Esophagus (tissue), 2 donors: ENCODE measurements around the gene LMO2. TPM values are rescaled to one million over a fixed set of nuclear protein-coding genes. Genes with fewer than 3 reads are reported as not detected.

Source experiments
- H3K27ac ChIP-seq, 2 donors: one replicate each; pipeline ENCODE4 v1.5.1; 2013; ENCODE audit warnings: low read depth in 2 of 2, mild to moderate bottlenecking in 2 of 2, inconsistent platforms in 1 of 2, low read length in 1 of 2, moderate library complexity in 1 of 2
- H3K27me3 ChIP-seq, 2 donors: one replicate each; pipeline ENCODE4 v1.6.1; 2013; ENCODE audit warnings: low read length in 2 of 2, control low read depth in 1 of 2, mild to moderate bottlenecking in 1 of 2; ENCODE audit not compliant: insufficient read depth in 2 of 2, control insufficient read depth in 1 of 2
- H3K36me3 ChIP-seq, 2 donors: one replicate each; pipeline ENCODE4 v1.6.1; 2013; ENCODE audit warnings: low read length in 1 of 2; ENCODE audit not compliant: control insufficient read depth in 2 of 2, insufficient read depth in 2 of 2
- H3K4me1 ChIP-seq, 2 donors: one replicate each; pipeline ENCODE4 v1.6.1; 2013; ENCODE audit warnings: low read length in 1 of 2; ENCODE audit not compliant: control insufficient read depth in 2 of 2, insufficient read depth in 2 of 2
- H3K4me3 ChIP-seq, 2 donors: one replicate each; pipeline ENCODE4 v1.5.1; 2013; ENCODE audit warnings: low read length in 2 of 2, mild to moderate bottlenecking in 2 of 2, low read depth in 1 of 2, moderate library complexity in 1 of 2
- H3K9me3 ChIP-seq, 2 donors: one replicate each; pipeline ENCODE4 v1.6.1; 2013; ENCODE audit warnings: mild to moderate bottlenecking in 2 of 2, low read depth in 1 of 2, low read length in 1 of 2, moderate library complexity in 1 of 2; ENCODE audit not compliant: control insufficient read depth in 2 of 2, insufficient read depth in 1 of 2
- WGBS, 2 donors: extraction: QIAGEN DNeasy Blood & Tissue Kit; methylation state at CpG; one replicate each; pipeline ENCODE4 v1.1.7; 2013; 5-methylcytosine and 5-hydroxymethylcytosine counted together
- polyA plus RNA-seq, 2 donors: library from polyadenylated mRNA; stranded (reverse); fragments of 200-250 nt; gene quantifications; one replicate each; pipeline ENCODE4 v1.2.3, GENCODE V29; 2013
- donor health status: healthy with polysubstance abuse.
- donor health status: Bipolar disorder and iron deficiency.

Gene LMO2
- polyA plus RNA-seq, 2 donors: 12.3 to 20.7 TPM

GRCh38 chr11:33893711-33894397 is 2.0 kb upstream of the LMO2 start:
- H3K27ac ChIP-seq: no peak overlapping the region
- 70 to 72% methylated on average over 14 of the region's 14 CpGs for WGBS, 2 donors
- no peak overlapping the region for H3K4me3 ChIP-seq
- H3K9me3 ChIP-seq: no peaks in the 10 kb centered on the region
- H3K36me3 ChIP-seq: no peaks in the 10 kb centered on the region
- H3K27me3 ChIP-seq: no peaks in the 10 kb centered on the region
- H3K4me1 ChIP-seq: no peaks in the 10 kb centered on the region

- H3K27ac ChIP-seq: no peak overlapping the region
- H3K36me3 ChIP-seq: no peaks in the 10 kb centered on the region
- WGBS, 2 donors: 83 to 87% methylated on average over 11 of the region's 11 CpGs
- no peaks in the 10 kb centered on the region for H3K27me3 ChIP-seq
- no peaks in the 10 kb centered on the region for H3K4me1 ChIP-seq
- no peaks in the 10 kb centered on the region for H3K9me3 ChIP-seq
- H3K4me3 ChIP-seq: no peak overlapping the region
These were observed 1.2 kb upstream of the LMO2 start for GRCh38 chr11:33892906-33893594.

- no peaks in the 10 kb centered on the region for H3K36me3 ChIP-seq
- H3K27ac ChIP-seq: no peak overlapping the region
- H3K4me1 ChIP-seq: no peaks in the 10 kb centered on the region
- WGBS, 2 donors: 96 to 98% methylated on average over 3 of the region's 3 CpGs
- peaks cover 0 to 3% of the 10 kb centered on the region in 2 donors for H3K27me3 ChIP-seq
- H3K9me3 ChIP-seq: no peaks in the 10 kb centered on the region
- H3K4me3 ChIP-seq: no peak overlapping the region
These were observed 2.0 kb downstream of the LMO2 start for GRCh38 chr11:33889821-33890378.

- 85 to 95% methylated on average over 6 of the region's 6 CpGs for WGBS, 2 donors
- Histone ChIP-seq H3K36me3 (no peaks in the 10 kb centered on the region), H3K27ac (no peak overlapping the region), H3K4me1 (no peaks in the 10 kb centered on the region), H3K27me3 (peaks cover 0 to 3% of the 10 kb centered on the region in 2 donors), H3K9me3 (no peaks in the 10 kb centered on the region), H3K4me3 (no peak overlapping the region)
These were observed 2.6 kb downstream of the LMO2 start for GRCh38 chr11:33889296-33889695.

- Histone ChIP-seq H3K27ac (no peak overlapping the region), H3K4me1 (no peaks in the 10 kb centered on the region), H3K27me3 (peaks cover 0 to 3% of the 10 kb centered on the region in 2 donors), H3K9me3 (no peaks in the 10 kb centered on the region), H3K4me3 (no peak overlapping the region), H3K36me3 (no peaks in the 10 kb centered on the region)
- 92 to 93% methylated on average over 5 of the region's 5 CpGs for WGBS, 2 donors
These were observed 4.0 kb downstream of the LMO2 start for GRCh38 chr11:33887886-33888285.

- H3K9me3 ChIP-seq: no peaks in the 10 kb centered on the region
- H3K4me1 ChIP-seq: no peaks in the 10 kb centered on the region
- no peaks in the 10 kb centered on the region for H3K36me3 ChIP-seq
- WGBS, 2 donors: 81 to 91% methylated on average over 3 of the region's 3 CpGs
- H3K27ac ChIP-seq: no peak overlapping the region
- H3K4me3 ChIP-seq: no peak overlapping the region
- peaks cover 0 to 3% of the 10 kb centered on the region in 2 donors for H3K27me3 ChIP-seq
These were observed 6.4 kb downstream of the LMO2 start for GRCh38 chr11:33885338-33886005.

GRCh38 chr11:33884601-33885000 is 7.3 kb downstream of the LMO2 start:
- Histone ChIP-seq H3K36me3 (no peaks in the 10 kb centered on the region), H3K27ac (no peak overlapping the region), H3K4me3 (no peak overlapping the region), H3K9me3 (no peaks in the 10 kb centered on the region), H3K27me3 (peaks cover 0 to 3% of the 10 kb centered on the region in 2 donors), H3K4me1 (no peaks in the 10 kb centered on the region)
- WGBS, 2 donors: 92 to 93% methylated on average over 3 of the region's 3 CpGs

GRCh38 chr11:33884035-33884434 is 7.8 kb downstream of the LMO2 start:
- H3K36me3 ChIP-seq: no peaks in the 10 kb centered on the region
- H3K27me3 ChIP-seq: peaks cover 0 to 3% of the 10 kb centered on the region in 2 donors
- no peak overlapping the region for H3K27ac ChIP-seq
- WGBS, 2 donors: 90 to 94% methylated on average over 5 of the region's 5 CpGs
- H3K4me1 ChIP-seq: no peaks in the 10 kb centered on the region
- H3K9me3 ChIP-seq: no peaks in the 10 kb centered on the region
- no peak overlapping the region for H3K4me3 ChIP-seq

- WGBS, 2 donors: 53 to 56% methylated on average over 11 of the region's 11 CpGs
- H3K27me3 ChIP-seq: peaks cover 0 to 7% of the 10 kb centered on the region in 2 donors
These were observed 10.0 kb downstream of the LMO2 start for GRCh38 chr11:33881651-33882503.

More at GRCh38 chr11:33881651-33882503, 10.0 kb downstream of the LMO2 start:
- no peaks in the 10 kb centered on the region for H3K36me3 ChIP-seq
- no peak overlapping the region for H3K4me3 ChIP-seq
- H3K9me3 ChIP-seq: no peaks in the 10 kb centered on the region
- no peak overlapping the region for H3K27ac ChIP-seq
- no peaks in the 10 kb centered on the region for H3K4me1 ChIP-seq
